Testis (tissue), 3 donors: ENCODE results near the gene PDE6A. TPM values are rescaled to one million over a fixed set of nuclear protein-coding genes. Genes with fewer than 3 reads are reported as not detected.
A peak's percentile ranks its signal among the peaks of the same experiment; 100 is the strongest.
"Not testable (repeated sequence)": the region's sequence is repeated elsewhere in the genome, so short reads cannot be mapped to it uniquely, and the experiment has no call there.

Experiments
- DNase-seq: peaks from one replicate; pipeline ENCODE4 v3.0.0-alpha.2; 2019
- H3K27ac ChIP-seq, 2 donors: fragments of 200-600 bp; sonication (generic); one replicate each; pipeline ENCODE4 v1.5.1; 2019
- H3K27me3 ChIP-seq: fragments of 200-600 bp; sonication (generic); one replicate; pipeline ENCODE4 v1.5.1; 2019
- H3K36me3 ChIP-seq: fragments of 200-600 bp; sonication (generic); one replicate; pipeline ENCODE4 v1.5.1; 2017; ENCODE audit warnings: low read depth; ENCODE audit errors: missing control alignments
- H3K4me1 ChIP-seq: fragments of 200-600 bp; sonication (generic); one replicate; pipeline ENCODE4 v1.5.1; 2019
- H3K4me3 ChIP-seq, 2 donors: fragments of 200-600 bp; sonication (generic); one replicate each; pipeline ENCODE4 v1.5.1; 2017 to 2019
- H3K9me3 ChIP-seq: fragments of 200-600 bp; sonication (generic); one replicate; pipeline ENCODE4 v1.5.1; 2017
- POLR2A ChIP-seq: fragments of 450-650 bp; IDR thresholded peaks from one replicate; pipeline ENCODE4 v1.6.1; 2017; ENCODE audit warnings: antibody characterized with exemption, mild to moderate bottlenecking, moderate library complexity
- WGBS, 2 donors: methylation state at CpG; one replicate each; pipeline ENCODE4 v1.1.5; 2018; 5-methylcytosine and 5-hydroxymethylcytosine counted together
- intact Hi-C: fragments of 100-400 bp; cut with DNase I; formaldehyde crosslinking; loops from one replicate; pipeline ENCODE4 v1.15.1; 2023; ENCODE audit warnings: low total_unique reads
- polyA plus RNA-seq: library from polyadenylated mRNA; stranded (reverse); fragments of 350-450 nt; fragmentation: Illumina TruSeq; extraction: RNeasy Lipid Tissue Mini Kit (QIAGEN cat#74804); gene quantifications from one replicate; pipeline ENCODE4 v1.2.3, GENCODE V29; 2014; ENCODE audit warnings: low read depth, low replicate concordance; ENCODE audit not compliant: insufficient read depth
- total RNA-seq, 2 donors: library from RNA; depleted of rRNA; stranded (reverse); fragments of >200 nt; gene quantifications; one replicate each; pipeline ENCODE4 v1.2.3, GENCODE V29; 2016
- TF ChIP-seq, protein P1 (sequence below), 3 experiments: fragments of 450-650 bp in 2 of 3; fragments of 200-600 bp in 1 of 3; sonication (generic) in 1 of 3; IDR thresholded peaks; one replicate each; pipeline ENCODE4 v1.5.1; 2016 to 2019; ENCODE audit warnings: antibody characterized with exemption in 3 of 3, mild to moderate bottlenecking in 2 of 3, moderate library complexity in 1 of 3

Gene PDE6A
- total and polyA plus RNA-seq, 3 donors from 2014 or later, result 2.9 to 4.6 (median 3.2) TPM

DNA sequence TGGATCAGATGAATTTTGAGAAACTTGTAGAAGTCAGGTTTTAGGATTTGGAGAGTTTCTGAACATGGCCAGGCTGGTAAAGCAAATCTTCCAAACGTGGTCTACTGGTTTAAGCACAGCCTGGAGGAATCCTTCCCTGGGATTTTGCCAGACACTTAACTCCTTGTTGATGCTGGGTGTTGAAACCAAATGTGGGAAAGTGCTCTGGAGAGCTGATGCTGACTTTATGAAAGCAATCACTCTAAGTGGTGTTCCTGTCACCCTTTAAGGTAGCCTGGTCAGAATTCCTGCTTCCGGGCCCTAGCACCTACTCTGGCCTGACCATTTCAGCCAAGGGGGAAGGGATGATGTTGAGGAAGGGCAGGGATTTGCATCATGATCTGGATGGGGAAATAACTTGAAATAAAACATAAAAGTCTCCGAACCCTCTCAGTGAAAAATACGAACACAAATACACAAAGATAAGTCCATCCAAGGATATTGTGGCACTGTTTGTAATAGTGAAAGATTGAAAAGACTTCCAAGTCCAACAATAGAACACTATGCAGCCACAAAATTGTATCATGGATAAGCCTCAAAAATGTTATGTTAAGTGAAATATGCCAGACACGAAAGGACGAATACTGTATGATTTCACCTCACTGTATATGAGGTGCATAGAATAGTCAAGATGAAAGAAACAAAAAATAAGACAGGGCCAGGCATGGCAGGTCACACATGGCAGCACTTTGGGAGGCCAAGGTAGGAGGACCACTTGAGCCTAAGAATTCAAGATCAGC is 57.7 kb downstream of the PDE6A start:
- H3K36me3 ChIP-seq, result no peaks in the 10 kb centered on the region
- peak overlapping the region; percentile 63 to 68 for H3K27ac ChIP-seq
- 54 to 62% methylated on average over 6 of the region's 6 CpGs for WGBS, 2 donors
- H3K4me3 ChIP-seq, result no peak overlapping the region
- TF ChIP-seq, protein P1, sequence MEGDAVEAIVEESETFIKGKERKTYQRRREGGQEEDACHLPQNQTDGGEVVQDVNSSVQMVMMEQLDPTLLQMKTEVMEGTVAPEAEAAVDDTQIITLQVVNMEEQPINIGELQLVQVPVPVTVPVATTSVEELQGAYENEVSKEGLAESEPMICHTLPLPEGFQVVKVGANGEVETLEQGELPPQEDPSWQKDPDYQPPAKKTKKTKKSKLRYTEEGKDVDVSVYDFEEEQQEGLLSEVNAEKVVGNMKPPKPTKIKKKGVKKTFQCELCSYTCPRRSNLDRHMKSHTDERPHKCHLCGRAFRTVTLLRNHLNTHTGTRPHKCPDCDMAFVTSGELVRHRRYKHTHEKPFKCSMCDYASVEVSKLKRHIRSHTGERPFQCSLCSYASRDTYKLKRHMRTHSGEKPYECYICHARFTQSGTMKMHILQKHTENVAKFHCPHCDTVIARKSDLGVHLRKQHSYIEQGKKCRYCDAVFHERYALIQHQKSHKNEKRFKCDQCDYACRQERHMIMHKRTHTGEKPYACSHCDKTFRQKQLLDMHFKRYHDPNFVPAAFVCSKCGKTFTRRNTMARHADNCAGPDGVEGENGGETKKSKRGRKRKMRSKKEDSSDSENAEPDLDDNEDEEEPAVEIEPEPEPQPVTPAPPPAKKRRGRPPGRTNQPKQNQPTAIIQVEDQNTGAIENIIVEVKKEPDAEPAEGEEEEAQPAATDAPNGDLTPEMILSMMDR (IDR thresholded peaks at IDR 0.05), result no peak
- TF ChIP-seq POLR2A, result no peak
- peaks cover 16% of the 10 kb centered on the region for H3K4me1 ChIP-seq
- intact Hi-C loops, result no loop called here
- DNase-seq, result no peak
- H3K27me3 ChIP-seq, result no peaks in the 10 kb centered on the region
- H3K9me3 ChIP-seq, result no peaks in the 10 kb centered on the region

DNA sequence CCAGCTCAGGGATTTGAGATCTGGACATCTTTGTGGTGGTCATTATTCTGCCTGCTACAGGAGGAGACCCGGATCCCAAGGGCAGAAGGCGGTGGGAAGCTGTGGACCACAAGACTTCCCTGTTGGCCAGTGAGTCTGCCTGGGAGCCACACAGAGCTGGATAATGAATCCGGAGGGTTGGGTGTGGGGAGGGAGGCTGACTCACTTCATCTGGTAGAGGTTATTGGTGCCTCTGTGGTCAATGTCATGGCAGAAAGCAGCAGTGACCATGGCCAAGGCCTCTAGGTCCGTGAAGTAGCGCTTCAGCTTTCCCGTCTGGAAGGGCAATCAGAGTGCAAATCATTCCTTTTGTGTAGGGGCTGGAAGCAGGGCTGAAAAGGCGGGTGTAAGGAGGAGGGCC is 58.5 kb downstream of the PDE6A start:
- Histone ChIP-seq H3K4me3 (no peak overlapping the region), H3K27me3 (no peaks in the 10 kb centered on the region), H3K27ac (no peak overlapping the region), H3K4me1 (peaks cover 16% of the 10 kb centered on the region), H3K9me3 (no peaks in the 10 kb centered on the region), H3K36me3 (no peaks in the 10 kb centered on the region)
- intact Hi-C loops, result no loop called here
- DNase-seq, result no peak
- TF ChIP-seq, protein P1 (IDR thresholded peaks at IDR 0.05), result no peak
- no peak for TF ChIP-seq POLR2A
- WGBS, 2 donors, result 84 to 90% methylated on average over 7 of the region's 7 CpGs

DNA sequence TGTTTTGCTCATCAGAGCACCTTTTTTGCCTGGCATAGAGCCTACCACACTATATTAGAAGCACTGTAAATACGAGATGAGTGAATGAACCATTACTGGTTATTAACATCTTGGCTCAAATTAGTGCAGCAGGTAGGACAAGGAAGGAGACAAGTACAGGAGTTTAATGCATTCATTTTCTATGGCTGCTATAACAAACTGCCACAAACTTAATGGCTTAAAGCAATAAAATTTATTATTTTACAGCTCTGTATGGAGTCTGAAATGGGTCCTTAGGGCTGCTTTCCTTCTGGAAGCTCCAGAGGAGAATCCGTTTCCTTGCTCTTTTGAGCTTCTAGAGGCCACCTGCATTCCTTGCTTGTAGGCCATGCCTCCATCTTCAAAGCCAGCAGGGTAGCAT is 59.1 kb downstream of the PDE6A start:
- intact Hi-C loops, result no loop called here
- no peak for DNase-seq
- Histone ChIP-seq H3K27ac (no peak overlapping the region), H3K27me3 (no peaks in the 10 kb centered on the region), H3K9me3 (no peaks in the 10 kb centered on the region), H3K36me3 (no peaks in the 10 kb centered on the region), H3K4me3 (no peak overlapping the region), H3K4me1 (peaks cover 16% of the 10 kb centered on the region)
- WGBS, 2 donors, result 89 to 91% methylated on average over 2 of the region's 2 CpGs
- TF ChIP-seq, protein P1 (IDR thresholded peaks at IDR 0.05), result no peak
- TF ChIP-seq POLR2A, result no peak

DNA sequence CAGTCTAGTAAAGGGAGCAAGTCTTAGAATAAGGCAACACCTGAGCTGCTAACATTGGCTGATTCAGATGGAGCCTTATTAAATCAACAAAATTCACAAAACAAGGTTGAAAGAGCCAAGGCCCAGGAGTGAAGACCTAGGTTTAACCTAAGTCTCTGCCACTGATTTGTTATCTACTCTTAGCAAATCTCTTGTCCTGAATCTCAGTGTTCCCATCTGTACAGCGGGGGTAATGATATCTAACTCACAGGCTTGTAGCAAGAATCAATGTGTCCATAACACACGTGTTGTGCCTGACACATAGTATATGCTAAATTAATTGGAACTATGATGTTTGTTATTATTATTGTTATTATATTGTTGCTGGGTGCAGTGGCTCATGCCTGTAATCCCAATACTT is 61.0 kb downstream of the PDE6A start:
- no peak overlapping the region for H3K4me3 ChIP-seq
- TF ChIP-seq, protein P1 (IDR thresholded peaks at IDR 0.05), result no peak
- TF ChIP-seq POLR2A, result no peak

DNA sequence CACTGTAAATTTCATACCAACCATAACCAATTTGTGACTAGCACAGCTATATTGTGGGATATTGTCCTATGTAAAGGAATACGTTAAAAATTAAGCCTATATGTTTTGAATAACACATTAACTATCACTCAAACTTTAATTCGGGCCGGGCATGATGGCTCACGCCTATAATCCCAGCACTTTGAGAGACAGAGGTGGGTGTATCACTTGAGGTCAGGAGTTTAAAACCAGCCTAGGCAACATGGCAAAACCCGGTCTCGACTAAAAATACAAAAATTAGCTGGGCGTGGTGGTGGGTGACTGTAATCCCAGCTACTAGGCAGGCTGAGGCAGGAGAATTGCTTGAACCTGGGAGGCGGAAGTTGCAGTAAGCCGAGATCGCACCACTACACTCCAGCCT is 62.0 kb downstream of the PDE6A start:
- not testable (repeated sequence) for H3K4me3 ChIP-seq, H3K4me1 ChIP-seq, H3K9me3 ChIP-seq

More for the DNA sequence above, 61.0 kb downstream of the PDE6A start:
- intact Hi-C loops, result no loop called here
- WGBS, 2 donors, result 86 to 92% methylated on average over 2 of the region's 2 CpGs
- DNase-seq, result no peak
- H3K36me3 ChIP-seq, result no peaks in the 10 kb centered on the region
- H3K9me3 ChIP-seq, result no peaks in the 10 kb centered on the region
- no peak overlapping the region for H3K27ac ChIP-seq
- H3K4me1 ChIP-seq, result peaks cover 12% of the 10 kb centered on the region
- no peaks in the 10 kb centered on the region for H3K27me3 ChIP-seq

More for the DNA sequence above, 62.0 kb downstream of the PDE6A start:
- H3K27ac ChIP-seq, H3K27me3 ChIP-seq, DNase-seq, intact Hi-C loops, H3K36me3 ChIP-seq: not testable (repeated sequence)
- WGBS, 2 donors, result 91 to 95% methylated on average over 10 of the region's 10 CpGs
